Right lobe of liver (tissue), 6 donors: Measurements from ENCODE around the gene SFRP4. TPM values are rescaled to one million over a fixed set of nuclear protein-coding genes. Genes with fewer than 3 reads are reported as not detected.

Experiments used
- ATAC-seq, 4 donors: fragments of 200-7000 bp; cut with Tn5 transposase; one replicate each; pipeline ENCODE4 v1.9.1; 2020; ENCODE audit warnings: mild to moderate bottlenecking in 4 of 4, moderate library complexity in 4 of 4
- DNase-seq, 3 donors: peaks; one replicate each; pipeline ENCODE4 v3.0.0-alpha.2; 2020
- H3K27ac ChIP-seq, 3 donors: fragments of 200-600 bp; one replicate each; pipeline ENCODE4 v1.8.0; 2022
- H3K27me3 ChIP-seq, 2 donors: fragments of 200-600 bp; one replicate each; pipeline ENCODE4 v1.8.0; 2022
- H3K36me3 ChIP-seq, 4 donors: fragments of 200-600 bp; sonication (generic) in 1 of 4; one replicate each; pipeline versions ENCODE4 v1.5.1 to v1.8.0; 2017 to 2022; ENCODE audit warnings: control low read depth in 1 of 4
- H3K4me1 ChIP-seq, 4 donors: fragments of 200-600 bp; sonication (generic) in 1 of 4; one replicate each; pipeline versions ENCODE4 v1.5.1 to v1.8.0; 2017 to 2022; ENCODE audit warnings: control low read depth in 1 of 4
- H3K4me3 ChIP-seq, 3 donors: fragments of 200-600 bp; one replicate each; pipeline ENCODE4 v1.8.0; 2022
- H3K9me3 ChIP-seq, 4 donors: fragments of 200-600 bp; sonication (generic) in 1 of 4; one replicate each; pipeline versions ENCODE4 v1.5.1 to v1.8.0; 2017 to 2022; ENCODE audit warnings: control low read depth in 1 of 4
- POLR2A ChIP-seq: fragments of 450-650 bp; IDR thresholded peaks from one replicate; pipeline ENCODE4 v1.6.1; 2017; ENCODE audit warnings: antibody characterized with exemption, mild to moderate bottlenecking
- WGBS: methylation state at CpG from one replicate; pipeline ENCODE4 v1.1.6; 2018; ENCODE audit warnings: low coverage, low lambda C conversion rate; ENCODE audit not compliant: insufficient coverage; ENCODE audit errors: missing lambda C conversion rate; 5-methylcytosine and 5-hydroxymethylcytosine counted together
- intact Hi-C, 2 donors: fragments of 100-400 bp; cut with DNase I; formaldehyde crosslinking; loops; one replicate each; pipeline versions ENCODE4 v1.11.2 to v1.14.1; 2022
- total RNA-seq, 6 experiments: library from RNA; depleted of rRNA in 2 of 6; stranded (reverse); fragments of >200 nt in 2 of 6; fragmentation: NEBNext Ultra II Directional in 3 of 6; extraction: Animal tissue kit (Norgen Biotek cat#: 25700) in 3 of 6; gene quantifications; one replicate each; pipeline versions ENCODE4 v1.1.0 to v1.2.4, GENCODE V29; 2016 to 2023
- TF ChIP-seq, protein P1 (sequence below), 4 donors: fragments of 200-600 bp in 3 of 4; fragments of 450-650 bp in 1 of 4; IDR thresholded peaks; one replicate each; pipeline versions ENCODE4 v1.5.1 to v1.8.0; 2016 to 2022; ENCODE audit warnings: antibody characterized with exemption in 4 of 4, mild to moderate bottlenecking in 2 of 4
- donor health status: DM: no; HTN: yes; CAD: no.
- donor health status: DM: no; HTN: no; CAD: no.
- donor health status: DM: no; HTN: no; CAD: no.
- donor health status: DM: no; HTN: yes; CAD: no.
- donor health status: DM: no; HTN: yes; CAD: no.

Gene SFRP4
- total RNA-seq, 6 experiments from 2014 or later: 0.15 to 0.46 (median 0.37) TPM; not detected in 1

DNA sequence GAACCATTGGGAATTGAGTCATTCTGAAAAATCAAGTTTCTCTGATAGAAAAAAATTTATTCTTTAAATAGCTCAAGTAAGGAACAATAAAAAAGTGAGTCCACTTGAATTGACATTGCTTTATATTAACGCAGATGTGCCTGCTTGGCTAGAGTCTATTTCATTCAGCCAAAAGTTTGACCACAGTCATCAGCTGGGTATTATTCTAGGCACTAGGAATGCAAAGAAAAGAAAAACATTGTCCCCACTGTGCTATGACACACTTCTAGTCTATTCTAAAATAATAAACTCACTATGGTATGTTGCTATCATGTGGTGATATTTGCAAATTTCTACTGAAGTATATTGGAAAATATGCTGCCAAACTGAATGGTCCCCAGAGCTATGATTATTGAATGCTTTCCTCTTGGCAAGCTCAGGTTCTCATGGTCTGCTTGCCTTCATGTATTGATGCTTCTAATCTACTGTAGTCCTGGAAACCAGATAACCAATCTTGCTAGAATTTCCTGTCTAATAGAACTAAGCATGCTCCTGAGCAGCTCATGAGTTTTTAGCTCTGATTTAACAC, 8.3 kb downstream of the SFRP4 start:
- ATAC-seq (no peak), DNase-seq (no peak)
- Histone ChIP-seq H3K9me3 (no peaks in the 10 kb centered on the region), H3K4me3 (no peak overlapping the region), H3K27ac (no peak overlapping the region), H3K27me3 (no peaks in the 10 kb centered on the region), H3K36me3 (no peaks in the 10 kb centered on the region), H3K4me1 (no peaks in the 10 kb centered on the region)
- intact Hi-C loops: no loop called here
- TF ChIP-seq POLR2A: no peak
- TF ChIP-seq, protein P1, sequence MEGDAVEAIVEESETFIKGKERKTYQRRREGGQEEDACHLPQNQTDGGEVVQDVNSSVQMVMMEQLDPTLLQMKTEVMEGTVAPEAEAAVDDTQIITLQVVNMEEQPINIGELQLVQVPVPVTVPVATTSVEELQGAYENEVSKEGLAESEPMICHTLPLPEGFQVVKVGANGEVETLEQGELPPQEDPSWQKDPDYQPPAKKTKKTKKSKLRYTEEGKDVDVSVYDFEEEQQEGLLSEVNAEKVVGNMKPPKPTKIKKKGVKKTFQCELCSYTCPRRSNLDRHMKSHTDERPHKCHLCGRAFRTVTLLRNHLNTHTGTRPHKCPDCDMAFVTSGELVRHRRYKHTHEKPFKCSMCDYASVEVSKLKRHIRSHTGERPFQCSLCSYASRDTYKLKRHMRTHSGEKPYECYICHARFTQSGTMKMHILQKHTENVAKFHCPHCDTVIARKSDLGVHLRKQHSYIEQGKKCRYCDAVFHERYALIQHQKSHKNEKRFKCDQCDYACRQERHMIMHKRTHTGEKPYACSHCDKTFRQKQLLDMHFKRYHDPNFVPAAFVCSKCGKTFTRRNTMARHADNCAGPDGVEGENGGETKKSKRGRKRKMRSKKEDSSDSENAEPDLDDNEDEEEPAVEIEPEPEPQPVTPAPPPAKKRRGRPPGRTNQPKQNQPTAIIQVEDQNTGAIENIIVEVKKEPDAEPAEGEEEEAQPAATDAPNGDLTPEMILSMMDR (IDR thresholded peaks at IDR 0.05): no peak
- WGBS: 84% methylated on average over 1 of the region's 1 CpG

DNA sequence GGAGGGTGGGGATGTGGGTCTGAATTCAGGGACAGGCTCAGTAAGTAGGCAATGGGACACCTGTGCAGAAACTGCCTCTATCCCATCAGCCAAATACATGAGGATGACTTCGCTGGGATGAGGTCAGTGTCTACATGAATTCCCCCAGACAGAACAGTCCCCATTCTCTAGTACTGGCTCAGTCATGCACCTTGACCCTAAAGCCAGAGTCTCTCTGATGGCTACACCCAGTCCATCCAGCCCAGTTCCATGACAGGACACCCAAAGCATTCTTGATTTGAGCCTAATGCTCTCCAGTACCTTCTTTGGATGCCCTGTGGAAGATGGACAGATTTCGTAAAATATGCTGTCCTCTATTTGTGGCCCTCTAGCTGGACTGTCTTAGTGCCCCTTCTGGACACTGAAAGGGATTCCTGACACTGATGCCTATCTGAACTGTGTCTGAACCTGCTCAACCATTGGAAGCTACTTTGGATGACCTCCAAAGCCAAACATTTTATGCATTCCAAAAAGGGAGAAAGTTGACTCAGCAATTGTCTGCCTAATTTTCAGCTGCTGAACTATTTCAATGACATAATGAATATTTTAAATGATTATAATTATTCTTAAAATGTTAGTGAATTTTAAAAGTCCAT, 14.6 kb downstream of the SFRP4 start:
- TF ChIP-seq, protein P1 (IDR thresholded peaks at IDR 0.05): no peak
- no peak for TF ChIP-seq POLR2A
- WGBS: 33% methylated on average over 2 of the region's 2 CpGs
- no peak overlapping the region for H3K27ac ChIP-seq
- H3K4me3 ChIP-seq: no peak overlapping the region
- H3K4me1 ChIP-seq: peaks cover 0 to 15% (median 7%) of the 10 kb centered on the region in 4 donors
- ATAC-seq (peak; percentile 89 to 92 (median 91)), DNase-seq (no peak)
- H3K9me3 ChIP-seq: no peaks in the 10 kb centered on the region
- H3K36me3 ChIP-seq: no peaks in the 10 kb centered on the region
- intact Hi-C loops: no loop called here
- H3K27me3 ChIP-seq: no peaks in the 10 kb centered on the region

DNA sequence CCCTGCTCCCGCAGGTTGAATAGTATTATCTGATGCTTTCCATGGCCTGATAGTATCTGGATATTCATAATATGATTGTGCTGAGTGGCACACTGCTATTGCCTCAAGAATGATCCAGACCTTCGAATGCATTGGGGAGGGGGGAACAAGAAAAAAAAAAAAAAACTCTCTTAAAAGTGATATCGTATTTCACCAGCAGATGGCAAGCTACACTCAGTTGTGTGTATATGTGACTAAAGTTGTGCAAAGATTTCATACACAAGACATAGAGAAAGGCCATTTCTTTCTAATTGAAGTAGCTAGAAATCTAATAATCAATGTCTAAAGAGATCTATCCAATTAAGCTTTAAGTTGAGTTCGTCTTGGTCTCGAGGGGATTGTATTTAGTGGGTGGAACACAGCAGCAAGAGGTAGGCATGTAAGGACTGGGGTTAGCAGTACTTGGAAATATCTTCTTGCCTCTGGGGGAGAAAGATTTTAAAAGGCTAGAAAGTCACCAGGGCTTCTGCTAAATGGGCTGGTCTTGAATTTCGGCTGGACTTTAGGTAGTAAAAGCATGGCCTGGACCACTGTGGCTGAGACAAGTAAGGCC, 15.3 kb downstream of the SFRP4 start:
- TF ChIP-seq POLR2A: no peak
- TF ChIP-seq, protein P1 (IDR thresholded peaks at IDR 0.05): peak; percentile 50 to 66 (median 58)
- DNase-seq (no peak), ATAC-seq (peak; percentile 71 to 79 (median 78))
- no peaks in the 10 kb centered on the region for H3K27me3 ChIP-seq
- no peak overlapping the region for H3K4me3 ChIP-seq
- no peak overlapping the region for H3K27ac ChIP-seq
- no peaks in the 10 kb centered on the region for H3K9me3 ChIP-seq
- intact Hi-C loops: no loop called here
- WGBS: 11% methylated on average over 6 of the region's 6 CpGs
- H3K36me3 ChIP-seq: no peaks in the 10 kb centered on the region
- H3K4me1 ChIP-seq: peaks cover 0 to 15% (median 7%) of the 10 kb centered on the region in 4 donors

DNA sequence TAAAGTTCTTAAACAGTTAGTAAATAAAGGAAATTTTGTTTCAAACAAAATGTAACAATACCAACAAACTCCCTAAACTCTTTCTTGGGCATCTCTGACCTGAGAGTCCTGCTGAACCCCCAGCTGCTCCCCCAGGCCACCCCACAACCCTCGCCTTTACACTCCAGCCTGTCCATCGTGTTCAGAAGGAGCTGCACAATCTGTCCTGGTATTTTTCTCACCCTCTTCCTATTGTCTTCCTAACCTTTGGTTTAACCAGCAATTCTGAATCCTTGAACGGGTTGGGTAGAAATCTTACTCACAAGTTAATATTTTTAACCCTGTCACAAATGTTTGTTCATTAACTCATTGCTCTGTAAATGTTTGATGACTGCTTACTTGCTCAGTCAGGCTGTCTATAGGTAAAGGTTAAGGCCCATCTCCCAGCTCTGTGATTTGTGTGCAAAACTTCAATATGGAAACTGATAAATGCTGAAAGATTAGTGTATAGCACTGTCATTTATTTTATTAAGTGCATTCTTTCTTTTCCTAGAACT, 16.8 kb downstream of the SFRP4 start:
- DNase-seq: no peak
- intact Hi-C loops: loop anchor here in 1 of 2 donors (10.0 kb wide), 1 partner anchor 325 kb away; no protein-coding TSS in a partner anchor
- 62% methylated on average over 3 of the region's 3 CpGs for WGBS

More for the DNA sequence above, 16.8 kb downstream of the SFRP4 start:
- Histone ChIP-seq H3K27ac (no peak overlapping the region), H3K9me3 (no peaks in the 10 kb centered on the region), H3K4me3 (no peak overlapping the region), H3K36me3 (no peaks in the 10 kb centered on the region), H3K4me1 (peaks cover 0 to 15% (median 7%) of the 10 kb centered on the region in 4 donors), H3K27me3 (no peaks in the 10 kb centered on the region)
- TF ChIP-seq, protein P1 (IDR thresholded peaks at IDR 0.05): no peak
- TF ChIP-seq POLR2A: no peak
- ATAC-seq: no peak
